H1 (cell line): ENCODE results near the gene HOXB3. TPM values are rescaled to one million over a fixed set of nuclear protein-coding genes. Genes with fewer than 3 reads are reported as not detected.

Experiments used
- CTCF ChIA-PET: fragments of 300-600 bp; sonication (Branson Sonifier 250); formaldehyde crosslinking; loops from one replicate; lab custom pipeline; 2021; ENCODE audit not compliant: partially characterized antibody; lab: Charles Lee
- POLR2A ChIA-PET: fragments of 300-600 bp; sonication (Branson Sonifier 250); formaldehyde crosslinking; loops from one replicate; lab custom pipeline; 2021; ENCODE audit warnings: inconsistent platforms; ENCODE audit not compliant: partially characterized antibody; lab: Charles Lee
- DNase-seq, 2 experiments: peaks; one replicate each; pipeline versions ENCODE4 v3.0.0 to v3.0.0-alpha.2; 2010 to 2022; ENCODE audit warnings: low spot score in 2 of 2, low read depth in 1 of 2, mixed read lengths in 1 of 2
- FAIRE-seq: peaks from 2 replicates; lab custom pipeline; 2011; peaks lifted over from hg19 to GRCh38; lab: Jason Lieb, UNC
- H2AFZ ChIP-seq: 2 replicates; pipeline ENCODE4 v1.8.1; 2012; ENCODE audit warnings: low read length, inconsistent platforms
- H2AK5ac ChIP-seq: 2 replicates; pipeline ENCODE4 v1.6.1; 2013; ENCODE audit warnings: low read depth, low read length
- H2BK120ac ChIP-seq: replicated peaks from 2 replicates; pipeline ENCODE3; 2013; ENCODE audit warnings: low read depth, low read length, inconsistent platforms
- H2BK12ac ChIP-seq: 2 replicates; pipeline ENCODE4 v1.6.1; 2013; ENCODE audit warnings: low read depth, low read length
- H2BK15ac ChIP-seq: 2 replicates; pipeline ENCODE4 v1.6.1; 2013; ENCODE audit warnings: low read length
- H2BK20ac ChIP-seq: 2 replicates; pipeline ENCODE4 v1.6.1; 2013; ENCODE audit warnings: low read length
- H2BK5ac ChIP-seq: 2 replicates; pipeline ENCODE4 v1.6.1; 2013; ENCODE audit warnings: low read depth, low read length
- H3K14ac ChIP-seq: 2 replicates; pipeline ENCODE4 v1.6.1; 2013; ENCODE audit warnings: inconsistent platforms; ENCODE audit not compliant: insufficient read length
- H3K18ac ChIP-seq: 2 replicates; pipeline ENCODE4 v1.6.1; 2013; ENCODE audit warnings: low read length; ENCODE audit errors: extremely low read depth
- H3K23ac ChIP-seq: 2 replicates; pipeline ENCODE4 v1.6.1; 2013; ENCODE audit warnings: inconsistent platforms; ENCODE audit not compliant: insufficient read length
- H3K23me2 ChIP-seq: 2 replicates; pipeline ENCODE4 v1.6.1; 2013; ENCODE audit warnings: low read depth, low read length
- H3K27ac ChIP-seq: 2 replicates; pipeline ENCODE4 v1.6.1; 2011; ENCODE audit warnings: low read depth, low read length, inconsistent platforms
- H3K27me3 ChIP-seq, 4 experiments: replicated peaks in 1 of 4; 1 replicate in 1 of 4; 2 replicates in 3 of 4; pipeline versions ENCODE4 v1.6.1 to v1.8.1; 2011 to 2013; ENCODE audit warnings: low read length in 3 of 4, mild to moderate bottlenecking in 3 of 4, inconsistent platforms in 2 of 4, mixed read lengths in 2 of 4, moderate library complexity in 1 of 4; ENCODE audit not compliant: control insufficient read depth in 3 of 4, insufficient read depth in 3 of 4; ENCODE audit errors: extremely low read depth in 1 of 4
- H3K36me3 ChIP-seq, 4 experiments: 2 replicates each; pipeline versions ENCODE4 v1.6.1 to v1.8.1; 2011 to 2013; ENCODE audit warnings: mild to moderate bottlenecking in 4 of 4, low read length in 3 of 4, moderate library complexity in 2 of 4, control low read depth in 1 of 4, inconsistent platforms in 1 of 4; ENCODE audit not compliant: insufficient read depth in 4 of 4, control insufficient read depth in 2 of 4
- H3K4ac ChIP-seq: replicated peaks from 2 replicates; pipeline ENCODE3; 2013; ENCODE audit warnings: low read length, low read depth, mixed read lengths, inconsistent platforms; ENCODE audit not compliant: insufficient read length
- H3K4me1 ChIP-seq, 4 experiments: replicated peaks in 1 of 4; 1 replicate in 1 of 4; 2 replicates in 3 of 4; pipeline versions ENCODE4 v1.6.1 to v1.8.1; 2011 to 2013; ENCODE audit warnings: low read length in 3 of 4, inconsistent platforms in 2 of 4, mixed read lengths in 1 of 4; ENCODE audit not compliant: insufficient read depth in 4 of 4, control insufficient read depth in 3 of 4
- H3K4me2 ChIP-seq, 2 experiments: 2 replicates each; pipeline versions ENCODE4 v1.6.1 to v1.8.1; 2011 to 2013; ENCODE audit warnings: low read depth in 2 of 2, low read length in 2 of 2, control low read depth in 1 of 2, inconsistent platforms in 1 of 2, mild to moderate bottlenecking in 1 of 2; ENCODE audit not compliant: insufficient read depth in 1 of 2
- H3K4me3 ChIP-seq, 4 experiments: fragments of 200-600, 300-600 bp in 1 of 4; sonication (generic), shearing (Covaris generic), sonication (Bioruptor Twin) in 1 of 4; 2 replicates each; pipeline versions ENCODE4 v1.5.1 to v1.8.1; 2011 to 2016; ENCODE audit warnings: low read length in 4 of 4, low read depth in 3 of 4, control low read depth in 2 of 4, inconsistent platforms in 2 of 4, mild to moderate bottlenecking in 2 of 4, mixed read lengths in 1 of 4, moderate library complexity in 1 of 4; ENCODE audit not compliant: insufficient read depth in 2 of 4; ENCODE audit errors: extremely low read depth in 1 of 4
- H3K56ac ChIP-seq: replicated peaks from 2 replicates; pipeline ENCODE3; 2013; ENCODE audit warnings: low read depth, mild to moderate bottlenecking, mixed read lengths, low read length, inconsistent platforms; ENCODE audit not compliant: insufficient read length
- H3K79me1 ChIP-seq: 2 replicates; pipeline ENCODE4 v1.6.1; 2013; ENCODE audit warnings: low read depth, low read length, control low read depth
- H3K79me2 ChIP-seq, 2 experiments: 2 replicates each; pipeline versions ENCODE4 v1.6.1 to v1.8.1; 2012 to 2013; ENCODE audit warnings: low read length in 2 of 2, mild to moderate bottlenecking in 2 of 2, inconsistent platforms in 1 of 2; ENCODE audit not compliant: insufficient read depth in 2 of 2, control insufficient read depth in 1 of 2
- H3K9ac ChIP-seq, 4 experiments: replicated peaks in 1 of 4; 1 replicate in 1 of 4; 2 replicates in 3 of 4; pipeline versions ENCODE4 v1.6.1 to v1.8.1; 2011 to 2013; ENCODE audit warnings: low read depth in 3 of 4, low read length in 3 of 4, control low read depth in 2 of 4, mild to moderate bottlenecking in 2 of 4, moderate library complexity in 2 of 4, inconsistent platforms in 1 of 4; ENCODE audit errors: extremely low read depth in 1 of 4
- H3K9me3 ChIP-seq, 2 experiments: 2 replicates each; pipeline versions ENCODE4 v1.6.1 to v1.8.1; 2012 to 2013; ENCODE audit warnings: mild to moderate bottlenecking in 2 of 2, moderate library complexity in 2 of 2, control low read depth in 1 of 2, inconsistent platforms in 1 of 2, low read depth in 1 of 2, low read length in 1 of 2, mixed read lengths in 1 of 2; ENCODE audit not compliant: insufficient read depth in 2 of 2
- H4K20me1 ChIP-seq, 2 experiments: replicated peaks in 1 of 2; 2 replicates each; pipeline versions ENCODE3 to v1.8.1; 2011 to 2013; ENCODE audit warnings: inconsistent platforms in 2 of 2, low read length in 2 of 2, mild to moderate bottlenecking in 1 of 2; ENCODE audit not compliant: insufficient read depth in 2 of 2, control insufficient read depth in 1 of 2
- H4K5ac ChIP-seq: 2 replicates; pipeline ENCODE4 v1.6.1; 2013; ENCODE audit warnings: low read length, low read depth, mixed read lengths, inconsistent platforms; ENCODE audit not compliant: insufficient read length
- H4K8ac ChIP-seq: 2 replicates; pipeline ENCODE4 v1.8.0; 2013; ENCODE audit warnings: mild to moderate bottlenecking, moderate library complexity, low read length, inconsistent platforms; ENCODE audit not compliant: insufficient read depth; ENCODE audit errors: extremely low read depth
- H4K91ac ChIP-seq: replicated peaks from 2 replicates; pipeline ENCODE3; 2013; ENCODE audit warnings: low read length, mixed read lengths, inconsistent platforms; ENCODE audit not compliant: insufficient read length
- BCL11A ChIP-seq, 2 experiments: IDR thresholded peaks; one replicate each; pipeline ENCODE4 v1.6.1; 2011; ENCODE audit warnings: low read depth in 2 of 2, low read length in 2 of 2, mild to moderate bottlenecking in 2 of 2
- SP1 ChIP-seq: IDR thresholded peaks from 2 replicates; pipeline ENCODE4 v1.6.1; 2011; ENCODE audit warnings: low read depth, low read length
- TCF12 ChIP-seq: IDR thresholded peaks from 2 replicates; pipeline ENCODE4 v1.6.1; 2011; ENCODE audit warnings: low read depth, mild to moderate bottlenecking, low read length
- WGBS, 2 experiments: shearing (Covaris generic) in 1 of 2; methylation state at CpG; one replicate each; pipeline versions ENCODE4 v1.1.6 to v1.1.7; 2013 to 2015; ENCODE audit warnings: low lambda C conversion rate in 2 of 2, mixed read lengths in 2 of 2, inconsistent platforms in 1 of 2, low coverage in 1 of 2, missing lambda C conversion rate in 1 of 2; ENCODE audit not compliant: insufficient replicate concordance in 2 of 2, insufficient coverage in 1 of 2, insufficient read length in 1 of 2; ENCODE audit errors: extremely low coverage in 1 of 2, missing lambda C conversion rate in 1 of 2; 5-methylcytosine and 5-hydroxymethylcytosine counted together
- polyA plus RNA-seq, 7 experiments: library from polyadenylated mRNA; depleted of rRNA in 3 of 7; stranded (reverse) in 5 of 7; unstranded in 2 of 7; fragments of >200 nt in 5 of 7; fragments of 200-250 nt in 2 of 7; gene quantifications; 1 replicate in 5 of 7; 2 replicates in 1 of 7; 4 replicates in 1 of 7; pipeline versions ENCODE4 v1.2.1 to v1.2.3, GENCODE V29; 2011 to 2013; ENCODE audit warnings: missing spikeins in 2 of 7, mixed read lengths in 2 of 7
- total RNA-seq: library from RNA; stranded (reverse); fragmentation: NEBNext Ultra II Directional; extraction: Animal tissue kit (Norgen Biotek cat#: 25700); gene quantifications from 2 replicates; pipeline ENCODE4 v1.2.1, GENCODE V29; 2021

HOXB3 gene
- total and polyA plus RNA-seq, 2 of the 8 experiments (the other 6 are each of a cell fraction or from before 2014, with no cell fraction given): not detected

- H3K79me2 ChIP-seq: no peaks in the 10 kb centered on the region
- POLR2A ChIA-PET: no interaction called here
Observed at GRCh38 chr17:48549281-48549630, 40.8 kb downstream of the HOXB3 start.

More at GRCh38 chr17:48549281-48549630, 40.8 kb downstream of the HOXB3 start:
- Histone ChIP-seq H3K23ac (no peak overlapping the region), H3K9me3 (no peaks in the 10 kb centered on the region), H2AK5ac (no peak overlapping the region), H3K4me2 (peak overlapping the region in 1 of 2 experiments; percentile 10; a peak in 2 of 4 replicates), H3K79me1 (no peaks in the 10 kb centered on the region), H2BK5ac (no peak overlapping the region), H4K5ac (no peak overlapping the region), H3K27ac (no peak overlapping the region), H2BK20ac (no peak overlapping the region), H3K18ac (no peak overlapping the region), H3K23me2 (no peaks in the 10 kb centered on the region; the same call in 1 of the 2 replicates), H3K56ac (no peak overlapping the region), H2BK12ac (no peak overlapping the region), H3K9ac (no peak overlapping the region), H3K27me3 (peaks cover 94 to 100% (median 98%) of the 10 kb centered on the region in 4 experiments), H3K36me3 (peaks cover 0 to 3% (median 0%) of the 10 kb centered on the region in 4 experiments; a peak in 1 of 8 replicates), H3K4ac (no peak overlapping the region), H3K4me1 (peaks cover 6 to 25% (median 9%) of the 10 kb centered on the region in 4 experiments), H4K8ac (no peak overlapping the region), H3K14ac (no peak overlapping the region), H2BK15ac (no peak overlapping the region), H2BK120ac (no peak overlapping the region), H3K4me3 (no peak overlapping the region), H2AFZ (no peak overlapping the region), H4K20me1 (peaks cover 22% of the 10 kb centered on the region in 2 experiments), H4K91ac (no peak overlapping the region)
- no peak for DNase-seq
- TF ChIP-seq BCL11A (IDR thresholded peaks at IDR 0.05; ENCODE audit: low read depth in 2 of 2, low read length in 2 of 2): no peak
- TF ChIP-seq SP1: peak; percentile 53; the same call in 1 of the 2 replicates
- TF ChIP-seq TCF12: 0 out of 2 replicates have a peak, but pooled peaks have one; percentile 45
- 6% methylated on average over 3 of the region's 3 CpGs; no CpG with 5 or more reads in 1 of the 2 experiments for WGBS, 2 experiments
- CTCF ChIA-PET: interaction anchor here (1.0 to 6.6 kb wide), 12 partner anchors 9 to 87 kb away, joined by 3 to 53 read pairs (median 8); partner anchors contain the start of genes HOXB1, HOXB3 and HOXB5
- FAIRE-seq: no peak
